OCI-LY1 (cell line): ENCODE results near the gene HS3ST2.

ENCODE experiments used
- EZH2 ChIP-seq: fragments of 200-600 bp; sonication (generic), shearing (Covaris generic); IDR thresholded peaks from 2 replicates; pipeline ENCODE4 v1.8.0; 2017; ENCODE audit warnings: borderline replicate concordance, mixed run types, mild to moderate bottlenecking, antibody characterized with exemption, low read length, moderate library complexity, mixed read lengths
- TF ChIP-seq, protein P1 (sequence below): fragments of 200-600 bp; sonication (generic), shearing (Covaris generic); IDR thresholded peaks from 2 replicates; pipeline ENCODE4 v1.5.1; 2017; ENCODE audit warnings: mild to moderate bottlenecking, antibody characterized with exemption, low read length, moderate library complexity, mixed read lengths

- TF ChIP-seq, protein P1, sequence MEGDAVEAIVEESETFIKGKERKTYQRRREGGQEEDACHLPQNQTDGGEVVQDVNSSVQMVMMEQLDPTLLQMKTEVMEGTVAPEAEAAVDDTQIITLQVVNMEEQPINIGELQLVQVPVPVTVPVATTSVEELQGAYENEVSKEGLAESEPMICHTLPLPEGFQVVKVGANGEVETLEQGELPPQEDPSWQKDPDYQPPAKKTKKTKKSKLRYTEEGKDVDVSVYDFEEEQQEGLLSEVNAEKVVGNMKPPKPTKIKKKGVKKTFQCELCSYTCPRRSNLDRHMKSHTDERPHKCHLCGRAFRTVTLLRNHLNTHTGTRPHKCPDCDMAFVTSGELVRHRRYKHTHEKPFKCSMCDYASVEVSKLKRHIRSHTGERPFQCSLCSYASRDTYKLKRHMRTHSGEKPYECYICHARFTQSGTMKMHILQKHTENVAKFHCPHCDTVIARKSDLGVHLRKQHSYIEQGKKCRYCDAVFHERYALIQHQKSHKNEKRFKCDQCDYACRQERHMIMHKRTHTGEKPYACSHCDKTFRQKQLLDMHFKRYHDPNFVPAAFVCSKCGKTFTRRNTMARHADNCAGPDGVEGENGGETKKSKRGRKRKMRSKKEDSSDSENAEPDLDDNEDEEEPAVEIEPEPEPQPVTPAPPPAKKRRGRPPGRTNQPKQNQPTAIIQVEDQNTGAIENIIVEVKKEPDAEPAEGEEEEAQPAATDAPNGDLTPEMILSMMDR = no peak
- TF ChIP-seq EZH2 = no peak
Observed at GRCh38 chr16:22847690-22848089, 33.7 kb downstream of the HS3ST2 start.
